Forelimb muscle (tissue), 1 donor: ENCODE data around the gene XIST. TPM values are rescaled to one million over a fixed set of nuclear protein-coding genes. Genes with fewer than 3 reads are reported as not detected.
"Not testable (repeated sequence)": the region's sequence is repeated elsewhere in the genome, so short reads cannot be mapped to it uniquely, and the experiment has no call there.

Experiments used
- DNase-seq: peaks from one replicate; pipeline ENCODE4 v3.0.0-alpha.2; 2013; ENCODE audit warnings: low read depth
- polyA plus RNA-seq: library from polyadenylated mRNA; unstranded; fragments of 120-200 nt; gene quantifications from one replicate; pipeline ENCODE4 v1.2.1, GENCODE V29; 2013; ENCODE audit not compliant: insufficient read length

The XIST gene
- polyA plus RNA-seq, 1 donor, result 357 TPM

DNA sequence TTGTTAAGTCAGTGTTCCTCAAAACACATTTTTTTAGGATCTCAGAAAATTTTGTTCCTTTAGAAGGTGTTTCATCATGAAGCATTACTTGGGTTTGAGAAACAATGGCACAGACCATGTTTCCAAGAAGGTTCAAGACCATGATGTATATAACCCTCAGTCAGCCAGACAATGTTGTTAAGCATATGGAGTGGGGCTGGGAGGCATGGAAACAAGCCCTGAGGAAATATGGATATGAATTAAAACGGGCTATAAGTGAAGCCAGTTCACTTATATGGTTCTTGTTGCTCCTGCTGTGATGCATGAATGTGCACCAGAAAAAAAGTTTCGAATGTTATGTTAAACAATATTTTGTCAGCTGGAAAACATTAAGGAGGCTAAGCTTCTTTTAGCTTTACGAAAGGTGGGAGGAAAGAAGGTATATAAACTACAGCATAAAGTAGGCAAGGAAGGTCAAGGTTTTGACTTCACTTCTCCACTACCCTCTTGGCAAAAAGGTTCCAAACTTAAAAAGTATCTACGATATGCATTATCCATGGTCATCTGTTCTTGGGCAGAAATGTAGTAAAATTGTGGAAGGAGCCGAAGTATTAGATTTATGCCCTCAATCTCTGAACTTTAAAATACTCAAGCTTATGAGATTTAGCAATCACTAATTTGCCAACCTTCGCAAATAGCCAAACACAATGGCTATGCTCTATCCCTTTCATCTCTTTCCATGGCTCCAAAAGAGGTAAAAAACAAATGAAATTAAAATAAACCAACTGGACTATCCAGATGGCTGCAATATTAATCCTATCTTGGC, 12.2 kb downstream of the XIST start:
- DNase-seq, result no peak

DNA sequence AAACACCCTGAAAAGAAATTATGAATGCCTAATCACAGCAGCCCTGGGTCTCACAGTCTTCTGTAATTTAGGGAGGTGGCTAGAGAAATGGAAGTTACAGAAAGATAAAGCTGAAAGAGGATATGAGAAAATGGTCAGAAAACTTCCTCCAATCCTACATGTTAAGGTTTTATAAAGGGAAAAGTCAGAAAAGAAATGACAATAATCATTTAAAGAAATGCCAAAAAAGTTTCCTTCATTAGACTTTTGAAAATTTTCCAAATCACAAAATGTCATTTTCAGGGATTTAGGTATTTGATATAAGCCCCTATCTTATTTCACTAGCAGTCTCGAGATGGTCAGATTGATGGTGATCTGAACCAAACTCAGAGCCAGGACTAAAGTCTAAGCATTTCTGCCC, 13.4 kb downstream of the XIST start:
- no peak for DNase-seq

DNA sequence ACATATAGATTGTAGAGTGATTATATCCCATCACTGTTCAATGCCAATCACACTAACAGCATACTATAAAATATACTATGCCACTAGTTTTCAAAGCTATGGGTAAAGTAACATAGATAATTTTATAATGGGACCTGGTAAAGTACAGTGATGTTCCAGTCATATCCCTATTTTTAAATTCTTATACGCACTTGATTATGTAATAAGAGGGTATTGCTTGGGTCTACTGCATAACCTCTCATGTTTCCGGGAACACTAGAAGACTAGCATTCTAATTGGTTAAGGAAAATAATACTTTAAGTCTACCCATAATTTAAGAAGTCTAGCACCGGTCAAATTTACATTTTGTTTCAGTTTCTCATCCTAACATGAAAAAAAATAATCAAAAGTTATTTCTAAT, 14.4 kb downstream of the XIST start:
- no peak for DNase-seq

GRCh38 chrX:73836956-73837477, 15.5 kb downstream of the XIST start:
- DNase-seq, result no peak

GRCh38 chrX:73834219-73834618, 18.3 kb downstream of the XIST start:
- no peak for DNase-seq

DNA sequence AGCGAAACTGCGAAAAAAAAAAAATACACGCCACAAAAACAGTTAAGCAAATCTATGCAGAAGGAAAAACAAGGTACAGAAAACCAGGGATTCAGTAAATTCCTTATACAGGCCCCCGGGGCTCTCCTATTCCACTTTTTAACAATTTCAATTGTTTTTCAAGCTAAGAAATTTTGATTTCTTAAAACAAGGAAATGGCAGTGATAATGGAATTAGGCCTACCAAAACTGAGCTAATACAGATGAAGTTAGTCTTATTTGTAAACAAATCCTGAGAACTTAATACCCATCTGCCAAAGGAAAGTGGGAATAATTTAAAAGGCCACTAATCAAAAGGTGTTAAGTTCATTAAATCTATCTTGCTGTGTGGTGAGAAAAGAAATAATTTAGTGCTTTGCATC, 20.2 kb downstream of the XIST start:
- no peak for DNase-seq

DNA sequence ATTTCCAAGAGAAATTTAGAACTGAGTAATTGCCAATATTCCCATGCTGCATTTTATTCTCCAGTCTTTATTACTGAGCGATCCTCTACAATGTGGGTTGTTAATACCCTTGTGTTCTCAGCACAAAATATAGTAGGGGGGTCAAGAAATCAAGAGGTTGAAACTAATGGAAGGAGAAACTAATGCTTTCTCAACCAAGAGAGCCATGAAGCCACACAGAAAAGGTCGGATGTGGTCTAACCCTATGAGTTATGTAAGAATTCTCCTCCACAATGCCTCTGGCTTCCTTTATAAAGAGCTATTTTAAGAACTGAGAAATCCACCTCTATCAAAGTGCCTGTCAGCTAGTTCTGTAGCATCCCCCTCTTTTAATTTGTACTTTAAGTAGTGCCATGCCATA, 21.0 kb downstream of the XIST start:
- DNase-seq, result no peak

DNA sequence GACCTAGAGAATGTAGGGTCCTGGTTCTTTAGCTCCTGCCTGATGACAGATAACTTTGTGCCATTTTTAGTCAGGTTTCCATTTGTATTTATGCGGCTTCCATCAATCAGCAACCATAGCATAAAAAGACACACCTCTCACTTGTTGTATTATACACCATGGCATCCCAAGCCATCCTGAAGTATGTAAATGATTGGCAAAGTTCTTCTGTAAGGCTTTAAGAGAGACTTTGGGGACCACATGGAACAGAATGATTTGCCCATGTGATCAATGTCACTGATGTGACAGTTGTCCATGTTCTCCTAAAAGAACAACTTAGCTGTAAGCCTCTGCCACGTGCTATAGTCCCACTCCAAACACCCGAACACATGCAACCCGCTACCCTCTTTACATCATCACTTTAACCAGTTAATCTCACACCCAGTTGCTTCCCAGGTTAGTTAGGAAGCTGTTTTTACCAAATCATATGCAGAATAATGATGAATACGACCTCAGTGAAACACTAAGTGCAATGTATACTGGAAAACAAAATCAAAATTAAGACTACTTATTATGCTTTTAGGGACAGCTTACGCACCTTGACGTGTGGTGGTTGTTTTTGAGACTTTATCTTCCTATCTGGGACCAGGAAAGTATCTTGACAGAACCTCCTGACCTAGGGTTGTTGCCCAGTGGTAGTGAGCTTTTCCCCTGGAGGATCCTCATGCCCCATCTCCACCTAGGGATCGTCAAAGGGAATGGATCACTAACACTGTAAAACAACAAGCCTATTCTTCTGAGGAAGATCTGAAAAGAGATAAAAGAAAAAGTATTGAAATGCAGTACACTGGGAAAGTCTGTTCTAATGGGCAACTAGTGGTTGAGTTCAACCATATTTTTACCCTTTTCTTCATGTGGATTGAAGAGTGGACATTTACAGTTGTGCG, 21.8 kb downstream of the XIST start:
- DNase-seq, result no peak

DNA sequence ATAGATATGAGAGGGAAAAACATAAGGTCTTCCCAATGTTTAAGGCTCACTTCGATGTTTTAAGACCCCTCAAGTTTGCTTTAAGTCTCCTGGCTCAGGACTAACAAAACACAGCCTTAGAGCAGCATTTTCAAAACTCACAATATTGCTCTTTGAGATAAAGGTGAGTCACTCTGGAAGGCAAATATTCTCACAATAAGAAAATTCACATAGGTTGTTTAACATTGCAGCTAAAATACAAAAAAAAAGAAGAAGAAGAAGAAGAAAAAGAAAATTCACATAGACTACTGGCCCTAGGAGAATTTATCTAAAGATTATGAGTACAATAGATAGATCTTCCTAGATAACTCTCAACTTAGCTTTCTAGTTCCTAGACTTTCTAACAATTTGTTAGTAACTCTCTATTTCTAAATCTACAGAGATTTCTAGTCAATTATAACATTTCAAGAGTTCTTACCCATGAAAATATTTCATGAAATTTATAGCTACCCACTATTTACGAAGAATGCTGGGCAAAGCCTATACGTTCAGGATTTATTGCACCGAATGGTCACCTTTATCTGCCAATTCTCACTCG, 22.5 kb downstream of the XIST start:
- no peak for DNase-seq

- DNase-seq, result no peak
These were observed 24.3 kb downstream of the XIST start for GRCh38 chrX:73828080-73828720.

- DNase-seq, result no peak
These were observed 25.1 kb downstream of the XIST start for GRCh38 chrX:73827406-73827805.

DNA sequence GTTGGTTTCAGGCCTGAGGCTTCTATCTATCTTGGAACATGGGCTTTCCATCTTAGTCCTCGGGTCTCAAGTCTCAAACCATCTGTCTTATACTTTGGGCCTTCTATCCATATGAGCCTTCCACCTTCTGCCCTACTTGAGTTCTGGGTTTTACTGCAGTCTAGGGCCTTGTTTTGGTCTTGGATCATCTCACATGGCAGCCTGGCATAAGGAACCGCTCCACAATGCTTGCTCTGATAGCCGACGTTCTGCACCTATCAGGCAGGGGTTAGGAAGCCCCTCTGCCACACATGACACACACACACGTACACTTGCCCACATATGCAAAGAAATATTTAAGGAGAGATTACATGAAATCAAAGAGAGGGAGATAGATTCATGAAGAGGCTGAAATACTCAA, 25.5 kb downstream of the XIST start:
- no peak for DNase-seq

- no peak for DNase-seq
These were observed 26.9 kb downstream of the XIST start for GRCh38 chrX:73825569-73825968.

DNA sequence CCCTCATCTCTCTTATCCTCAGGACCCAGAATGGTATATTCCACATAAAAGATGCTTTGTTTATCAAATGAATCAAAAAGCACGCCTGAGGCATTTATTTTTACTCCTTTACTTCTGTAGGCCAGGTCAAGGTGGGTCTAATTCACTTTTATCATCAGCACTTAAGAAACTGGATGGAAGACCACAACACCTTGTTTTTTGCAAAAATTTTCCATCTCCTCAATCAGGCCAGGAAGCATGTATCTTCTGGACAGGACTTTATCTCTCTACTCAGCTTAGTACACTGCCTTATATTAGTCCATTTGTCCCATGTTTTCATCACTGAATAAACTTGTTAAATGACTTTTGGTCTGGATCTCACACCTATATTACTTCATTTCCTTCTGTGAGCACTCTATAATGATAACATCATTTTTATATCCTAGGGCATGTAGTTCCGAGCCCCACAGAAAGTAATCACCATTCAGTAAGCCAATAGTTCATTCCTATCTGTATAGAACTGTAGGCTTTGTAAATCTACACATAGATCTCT, 29.0 kb downstream of the XIST start:
- no peak for DNase-seq

DNA sequence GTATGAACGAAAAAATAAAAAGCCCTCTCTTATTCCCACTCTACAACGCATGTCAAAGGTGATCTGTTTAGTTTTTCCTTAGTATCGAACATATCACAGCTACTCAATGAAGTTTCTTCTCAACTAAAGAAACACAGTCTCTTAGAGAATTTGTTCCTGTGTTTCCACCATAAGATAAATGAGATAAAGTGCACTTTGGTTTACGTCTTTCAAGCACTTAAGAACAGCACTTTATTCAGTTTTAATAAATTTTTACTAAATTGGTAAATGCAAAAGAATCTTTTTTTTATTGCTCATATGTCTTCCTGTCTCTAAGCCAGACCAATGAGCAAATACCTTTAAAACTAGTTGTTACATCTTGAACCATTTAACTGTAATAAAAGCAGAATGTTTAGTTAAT, 29.7 kb downstream of the XIST start:
- no peak for DNase-seq

DNA sequence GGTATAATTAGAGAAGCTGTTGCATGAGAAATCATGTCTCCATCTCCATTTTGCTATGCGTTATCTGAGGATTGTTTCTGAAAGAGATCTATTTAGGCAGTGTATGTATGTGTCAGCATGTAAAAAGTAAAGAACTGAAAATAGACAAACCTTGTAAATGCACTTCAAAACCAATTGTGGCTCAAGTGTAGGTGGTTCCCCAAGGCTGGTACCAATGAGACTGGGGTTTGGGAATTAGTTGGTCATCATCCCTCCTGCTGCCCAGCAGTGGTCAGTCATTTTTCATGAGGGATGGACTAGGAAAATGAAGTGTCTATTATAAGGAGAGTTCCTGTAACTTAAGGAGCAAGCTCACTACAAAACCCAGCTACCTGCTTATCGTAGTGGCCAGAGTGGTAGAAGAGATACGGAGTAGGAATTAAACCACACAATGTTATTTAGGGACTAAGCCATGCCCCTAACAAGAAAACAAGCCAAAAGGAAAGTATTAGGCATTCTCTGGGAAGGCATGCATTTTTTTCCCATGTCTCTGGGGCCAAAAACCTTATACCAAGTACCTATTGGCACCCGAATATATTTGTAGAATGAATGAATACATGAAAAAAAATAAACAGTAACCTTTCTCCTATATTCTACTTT, 30.5 kb downstream of the XIST start:
- no peak for DNase-seq

- DNase-seq, result not testable (repeated sequence)
These were observed 32.5 kb downstream of the XIST start for GRCh38 chrX:73819864-73820558.

- DNase-seq, result no peak
These were observed 34.1 kb downstream of the XIST start for GRCh38 chrX:73818200-73819116.
